22Rv1 (cell line): ENCODE results near the gene PES1.
"Not testable (repeated sequence)": the region's sequence is repeated elsewhere in the genome, so short reads cannot be mapped to it uniquely, and the experiment has no call there.

Experiments
- H3K27ac ChIP-seq: fragments of 450-650 bp; 2 replicates; pipeline ENCODE4 v1.5.1; 2017
- ZFX ChIP-seq: fragments of 450-650 bp; IDR thresholded peaks from 2 replicates; pipeline ENCODE4 v1.6.1; 2017; ENCODE audit warnings: antibody characterized with exemption, borderline replicate concordance
- TF ChIP-seq, protein P1 (sequence below): fragments of 450-650 bp; IDR thresholded peaks from 2 replicates; pipeline ENCODE4 v1.5.1; 2017; ENCODE audit warnings: mild to moderate bottlenecking

The PES1 gene

DNA sequence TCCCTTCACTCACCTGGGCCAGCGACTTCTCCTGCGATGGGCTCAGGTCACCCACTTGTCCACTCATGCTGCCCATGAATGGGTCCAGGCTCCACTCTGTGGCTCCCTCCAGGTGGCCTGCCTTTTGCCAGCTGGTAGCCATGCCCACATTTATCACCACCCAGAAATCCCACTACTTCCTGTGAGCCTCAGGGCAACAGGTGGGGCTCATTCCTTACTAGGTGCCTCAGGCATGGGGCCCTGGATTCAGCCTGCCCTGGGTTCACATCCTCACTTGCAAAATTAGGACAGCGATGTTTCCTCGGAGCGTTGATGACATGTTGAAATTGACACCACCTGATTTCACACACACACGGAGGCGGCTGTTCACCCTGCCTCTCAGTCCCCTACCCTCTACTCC lies 45.1 kb downstream of the PES1 start, which contains the start of gene SEC14L6:
Gene SEC14L6, minus strand, starts transcription at position 126 of the 400 bp plus-strand sequence. Its CDS starts 59 bp downstream, at position 67.
- TF ChIP-seq, protein P1, sequence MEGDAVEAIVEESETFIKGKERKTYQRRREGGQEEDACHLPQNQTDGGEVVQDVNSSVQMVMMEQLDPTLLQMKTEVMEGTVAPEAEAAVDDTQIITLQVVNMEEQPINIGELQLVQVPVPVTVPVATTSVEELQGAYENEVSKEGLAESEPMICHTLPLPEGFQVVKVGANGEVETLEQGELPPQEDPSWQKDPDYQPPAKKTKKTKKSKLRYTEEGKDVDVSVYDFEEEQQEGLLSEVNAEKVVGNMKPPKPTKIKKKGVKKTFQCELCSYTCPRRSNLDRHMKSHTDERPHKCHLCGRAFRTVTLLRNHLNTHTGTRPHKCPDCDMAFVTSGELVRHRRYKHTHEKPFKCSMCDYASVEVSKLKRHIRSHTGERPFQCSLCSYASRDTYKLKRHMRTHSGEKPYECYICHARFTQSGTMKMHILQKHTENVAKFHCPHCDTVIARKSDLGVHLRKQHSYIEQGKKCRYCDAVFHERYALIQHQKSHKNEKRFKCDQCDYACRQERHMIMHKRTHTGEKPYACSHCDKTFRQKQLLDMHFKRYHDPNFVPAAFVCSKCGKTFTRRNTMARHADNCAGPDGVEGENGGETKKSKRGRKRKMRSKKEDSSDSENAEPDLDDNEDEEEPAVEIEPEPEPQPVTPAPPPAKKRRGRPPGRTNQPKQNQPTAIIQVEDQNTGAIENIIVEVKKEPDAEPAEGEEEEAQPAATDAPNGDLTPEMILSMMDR: no peak
- TF ChIP-seq ZFX: no peak
- H3K27ac ChIP-seq: no peak within 1 kb of the TSS

- TF ChIP-seq ZFX: no peak
- TF ChIP-seq, protein P1: no peak
- no peak overlapping the region for H3K27ac ChIP-seq
These were observed 48.9 kb downstream of the PES1 start for GRCh38 chr22:30542811-30543188.

DNA sequence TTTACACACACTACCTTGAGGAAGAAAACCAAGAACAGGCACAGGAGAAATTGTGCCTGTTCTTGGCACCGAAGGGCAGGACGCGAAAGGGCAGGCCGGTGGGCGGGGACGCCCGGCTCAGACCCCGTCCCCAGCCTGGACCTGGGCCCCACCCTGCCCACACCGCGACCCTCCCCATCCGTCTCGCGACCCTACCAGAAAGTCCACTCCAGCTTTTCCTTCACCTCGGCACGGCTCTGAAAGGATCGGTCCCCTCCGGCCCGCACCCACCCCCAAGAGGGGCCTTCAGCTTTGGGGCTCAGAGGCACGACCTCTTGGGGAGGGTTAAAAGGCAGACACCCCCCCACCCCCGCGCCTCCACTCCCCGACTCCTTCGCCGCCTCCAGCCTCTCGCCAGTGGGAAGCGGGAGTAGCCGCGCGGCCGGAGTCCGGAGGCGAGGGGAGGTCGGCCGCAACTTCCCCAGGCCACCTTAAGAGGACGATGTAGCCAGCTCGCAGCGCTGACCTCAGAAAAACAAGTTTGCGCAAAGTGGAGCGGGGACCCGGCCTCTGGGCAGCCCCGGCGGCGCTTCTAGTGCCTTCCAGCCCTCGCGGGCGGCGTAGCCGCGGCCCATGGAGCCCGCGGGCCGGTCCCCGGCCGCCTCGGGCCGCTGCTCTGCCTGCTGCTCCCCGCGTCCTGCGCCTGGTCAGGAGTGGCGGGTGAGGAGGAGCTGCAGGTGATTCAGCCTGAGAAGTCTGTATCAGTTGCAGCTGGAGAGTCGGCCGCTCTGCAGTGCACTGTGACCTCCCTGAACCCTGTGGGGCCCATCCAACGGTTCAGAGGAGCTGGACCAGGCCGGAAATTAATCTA lies 49.5 kb downstream of the PES1 start:
- no peak for TF ChIP-seq ZFX
- TF ChIP-seq, protein P1: no peak
- no peak overlapping the region for H3K27ac ChIP-seq

DNA sequence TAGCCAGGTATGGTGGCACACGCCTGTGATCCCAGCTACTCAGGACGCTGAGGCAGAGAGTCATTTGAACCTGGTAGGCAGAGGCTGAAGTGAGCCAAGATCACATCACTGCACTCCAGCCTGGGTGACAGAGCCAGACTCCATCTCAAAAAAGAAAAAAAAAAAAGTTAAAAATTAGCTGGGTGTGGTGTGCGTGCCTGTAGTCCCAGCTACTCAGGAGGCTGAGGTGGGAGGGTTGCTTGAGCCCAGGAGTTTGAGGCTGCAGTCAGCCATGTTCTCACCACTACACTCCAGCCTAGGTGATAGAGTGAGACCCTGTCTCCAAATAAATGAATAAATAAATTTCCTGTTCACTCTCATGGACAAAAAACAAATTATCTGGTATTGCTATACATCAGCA lies 50.2 kb downstream of the PES1 start:
- H3K27ac ChIP-seq: not testable (repeated sequence)

DNA sequence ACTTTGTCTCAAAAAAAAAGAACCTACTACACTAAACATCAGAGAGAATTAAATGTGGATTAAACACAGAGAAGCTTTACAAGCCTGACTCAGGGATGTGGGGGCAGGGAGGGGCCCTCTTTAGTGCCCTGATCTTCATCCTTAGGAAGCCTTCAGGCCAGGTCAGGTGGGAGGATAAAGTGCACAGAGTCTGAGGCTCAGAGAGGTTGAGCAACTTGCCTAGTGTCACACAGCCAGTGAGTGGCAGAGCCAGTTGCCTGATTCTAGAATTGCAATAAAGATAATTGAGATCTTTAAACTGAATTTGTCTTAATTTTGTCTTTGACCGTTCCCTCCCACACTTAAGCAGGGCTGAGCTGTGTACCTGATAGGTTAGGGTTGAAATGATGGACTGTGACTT lies 52.3 kb downstream of the PES1 start:
- no peak overlapping the region for H3K27ac ChIP-seq
- no peak for TF ChIP-seq ZFX
- TF ChIP-seq, protein P1: no peak

- TF ChIP-seq, protein P1: no peak
- no peak for TF ChIP-seq ZFX
These were observed 53.4 kb downstream of the PES1 start for GRCh38 chr22:30538280-30538679.

GRCh38 chr22:30537083-30537731 lies 54.5 kb downstream of the PES1 start:
- no peak overlapping the region for H3K27ac ChIP-seq
- TF ChIP-seq, protein P1: no peak
- no peak for TF ChIP-seq ZFX

More at GRCh38 chr22:30538280-30538679, 53.4 kb downstream of the PES1 start:
- H3K27ac ChIP-seq: no peak overlapping the region
